Sigmoid colon (tissue), 4 donors: ENCODE measurements around the gene NHEJ1.

ENCODE experiments used
- POLR2AphosphoS5 ChIP-seq, 4 donors: sonication (generic); formaldehyde crosslinking; IDR thresholded peaks; one replicate each; pipeline ENCODE4 v1.6.1; 2017; ENCODE audit warnings: antibody characterized with exemption in 4 of 4
- TF ChIP-seq, protein P1 (sequence below), 4 experiments: fragments of 450-650 bp in 3 of 4; fragments of 200-600 bp in 1 of 4; IDR thresholded peaks; one replicate each; pipeline ENCODE4 v1.5.1; 2016 to 2019; ENCODE audit warnings: antibody characterized with exemption in 4 of 4, mild to moderate bottlenecking in 3 of 4, moderate library complexity in 2 of 4

DNA sequence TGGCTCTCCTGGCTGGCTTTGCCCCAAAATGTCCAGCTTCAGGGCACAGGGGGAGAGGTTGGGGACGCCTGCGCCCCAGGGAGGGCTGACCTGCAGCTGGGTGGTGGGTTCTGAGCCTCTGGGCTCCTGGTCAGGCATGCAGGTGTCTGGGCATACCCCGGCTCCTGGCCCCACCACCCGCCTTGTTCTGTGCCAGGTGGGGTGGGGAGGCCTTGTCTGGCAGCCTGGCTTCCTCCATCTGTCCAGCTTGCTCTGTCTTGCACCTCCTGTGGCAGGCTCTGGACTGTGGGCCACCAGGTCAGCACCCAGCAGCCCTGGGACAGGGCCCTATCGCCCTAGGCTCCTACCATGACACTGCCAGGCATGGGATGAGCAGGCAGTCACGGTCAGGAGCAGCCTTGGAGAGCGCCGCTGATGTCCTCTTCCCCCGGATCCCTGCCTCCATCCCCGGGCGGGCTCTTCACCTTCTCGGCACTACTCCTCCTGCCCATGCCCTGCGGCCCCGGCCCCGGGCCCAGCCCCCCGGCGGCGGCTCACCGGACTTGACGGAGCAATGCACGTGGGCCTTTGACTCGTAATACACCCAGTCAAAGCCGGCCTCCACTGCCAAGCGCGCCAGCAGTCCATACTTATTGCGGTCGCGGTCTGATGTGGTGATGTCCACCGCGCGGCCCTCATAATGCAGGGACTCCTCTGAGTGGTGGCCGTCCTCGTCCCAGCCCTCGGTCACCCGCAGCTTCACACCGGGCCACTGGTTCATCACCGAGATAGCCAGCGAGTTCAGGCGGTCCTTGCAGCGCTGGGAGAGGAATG is 103.5 kb downstream of the NHEJ1 start:
- no peak for TF ChIP-seq POLR2AphosphoS5 (IDR thresholded peaks at IDR 0.05)
- TF ChIP-seq, protein P1, sequence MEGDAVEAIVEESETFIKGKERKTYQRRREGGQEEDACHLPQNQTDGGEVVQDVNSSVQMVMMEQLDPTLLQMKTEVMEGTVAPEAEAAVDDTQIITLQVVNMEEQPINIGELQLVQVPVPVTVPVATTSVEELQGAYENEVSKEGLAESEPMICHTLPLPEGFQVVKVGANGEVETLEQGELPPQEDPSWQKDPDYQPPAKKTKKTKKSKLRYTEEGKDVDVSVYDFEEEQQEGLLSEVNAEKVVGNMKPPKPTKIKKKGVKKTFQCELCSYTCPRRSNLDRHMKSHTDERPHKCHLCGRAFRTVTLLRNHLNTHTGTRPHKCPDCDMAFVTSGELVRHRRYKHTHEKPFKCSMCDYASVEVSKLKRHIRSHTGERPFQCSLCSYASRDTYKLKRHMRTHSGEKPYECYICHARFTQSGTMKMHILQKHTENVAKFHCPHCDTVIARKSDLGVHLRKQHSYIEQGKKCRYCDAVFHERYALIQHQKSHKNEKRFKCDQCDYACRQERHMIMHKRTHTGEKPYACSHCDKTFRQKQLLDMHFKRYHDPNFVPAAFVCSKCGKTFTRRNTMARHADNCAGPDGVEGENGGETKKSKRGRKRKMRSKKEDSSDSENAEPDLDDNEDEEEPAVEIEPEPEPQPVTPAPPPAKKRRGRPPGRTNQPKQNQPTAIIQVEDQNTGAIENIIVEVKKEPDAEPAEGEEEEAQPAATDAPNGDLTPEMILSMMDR (IDR thresholded peaks at IDR 0.05): no peak
